ENCODE data around the gene IZUMO1.
"Not testable (repeated sequence)": the region's sequence is repeated elsewhere in the genome, so short reads cannot be mapped to it uniquely, and the experiment has no call there.

The IZUMO1 gene

GRCh38 chr19:48719263-48720171 lies 27.2 kb downstream of the IZUMO1 start, which contains the start of gene MAMSTR:
TSS of gene MAMSTR (minus strand) at chr19:48719725. CDS start at chr19:48719031, 694 bp downstream.
- Histone ChIP-seq H3K4me1 (peaks cover 15% of the 10 kb centered on the region), H3K4me3 (peak within 1 kb of the TSS; percentile 56), H3K36me3 (replicated peaks) (no peaks in the 10 kb centered on the region), H3K27me3 (ENCODE audit: low read depth) (no peaks in the 10 kb centered on the region), H3K9me3 (no peaks in the 10 kb centered on the region; the same call in 1 of the 2 replicates)
- DNase-seq (ENCODE audit: low spot score in 2 of 2), result peak in 1 of 2 experiments; percentile 21
- in situ Hi-C loops (cut with MboI; ENCODE audit: low sequenced_read_pairs), result no loop called here

GRCh38 chr19:48718711-48719231 lies 27.9 kb downstream of the IZUMO1 start:
- H3K4me3 ChIP-seq, result no peak overlapping the region
- in situ Hi-C loops (cut with MboI; ENCODE audit: low sequenced_read_pairs), result no loop called here
- no peaks in the 10 kb centered on the region for H3K27me3 ChIP-seq (ENCODE audit: low read depth)
- peak in 1 of 2 experiments; percentile 31 for DNase-seq (ENCODE audit: low spot score in 2 of 2)
- H3K9me3 ChIP-seq, result no peaks in the 10 kb centered on the region; the same call in 1 of the 2 replicates
- no peaks in the 10 kb centered on the region; the same call in 1 of the 2 replicates for H3K36me3 ChIP-seq (replicated peaks)
- peaks cover 15% of the 10 kb centered on the region for H3K4me1 ChIP-seq

GRCh38 chr19:48718106-48718505 lies 28.6 kb downstream of the IZUMO1 start:
- H3K27me3 ChIP-seq (ENCODE audit: low read depth); H3K36me3 ChIP-seq (replicated peaks); H3K9me3 ChIP-seq; in situ Hi-C loops (cut with MboI; ENCODE audit: low sequenced_read_pairs); H3K4me3 ChIP-seq; DNase-seq (ENCODE audit: low spot score in 2 of 2): not testable (repeated sequence)
- peaks cover 18% of the 10 kb centered on the region for H3K4me1 ChIP-seq

DNA sequence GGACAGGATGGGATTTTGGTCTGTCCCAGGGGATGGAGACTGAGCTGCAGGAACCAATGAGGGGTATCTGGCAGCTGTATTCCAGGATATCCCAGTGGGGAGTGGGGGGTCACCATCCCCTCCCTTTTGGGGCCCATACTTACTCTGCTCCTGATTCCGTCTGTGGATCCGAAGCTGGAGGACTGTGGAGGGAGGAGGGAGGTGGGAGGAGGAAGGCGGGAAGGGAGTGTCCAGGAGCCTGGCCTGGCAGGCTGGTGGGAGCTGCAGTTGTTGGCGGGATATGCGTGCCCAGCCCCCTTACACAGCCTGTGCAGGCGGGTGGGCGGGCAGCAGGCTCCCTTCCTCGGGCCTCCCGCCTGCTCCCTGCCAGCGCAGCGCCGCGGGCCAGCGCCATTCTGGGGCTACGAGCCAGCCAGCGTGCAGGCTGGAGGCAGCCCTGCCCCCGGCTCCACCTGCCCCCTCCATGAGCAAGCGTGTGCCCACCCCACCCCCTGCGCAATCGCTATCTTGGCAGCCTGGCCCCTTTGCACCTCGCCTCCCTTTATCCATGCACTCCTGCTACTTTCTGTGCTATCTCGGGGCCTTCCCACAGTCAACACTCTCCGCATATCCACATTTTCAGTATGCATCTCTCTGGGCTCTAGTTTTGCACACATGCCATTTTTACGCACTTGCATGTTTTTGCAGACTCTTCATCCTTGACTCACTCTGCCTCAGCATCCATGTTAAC lies 30.0 kb downstream of the IZUMO1 start:
- no peaks in the 10 kb centered on the region; the same call in 1 of the 2 replicates for H3K9me3 ChIP-seq
- in situ Hi-C loops (cut with MboI; ENCODE audit: low sequenced_read_pairs), result no loop called here
- no peaks in the 10 kb centered on the region; the same call in 1 of the 2 replicates for H3K36me3 ChIP-seq (replicated peaks)
- peaks cover 22% of the 10 kb centered on the region for H3K4me1 ChIP-seq
- no peaks in the 10 kb centered on the region for H3K27me3 ChIP-seq (ENCODE audit: low read depth)
- peak in 1 of 2 experiments; percentile 38 for DNase-seq (ENCODE audit: low spot score in 2 of 2)
- H3K4me3 ChIP-seq, result no peak overlapping the region

- Histone ChIP-seq H3K27me3 (ENCODE audit: low read depth) (no peaks in the 10 kb centered on the region), H3K36me3 (replicated peaks) (no peaks in the 10 kb centered on the region; the same call in 1 of the 2 replicates), H3K4me1 (peaks cover 22% of the 10 kb centered on the region), H3K9me3 (no peaks in the 10 kb centered on the region; the same call in 1 of the 2 replicates), H3K4me3 (no peak overlapping the region)
- DNase-seq (ENCODE audit: low spot score in 2 of 2), result no peak
- in situ Hi-C loops (cut with MboI; ENCODE audit: low sequenced_read_pairs), result no loop called here
Measured at GRCh38 chr19:48715681-48716171, 31.0 kb downstream of the IZUMO1 start.

GRCh38 chr19:48714759-48715675 lies 31.7 kb downstream of the IZUMO1 start:
- in situ Hi-C loops (cut with MboI; ENCODE audit: low sequenced_read_pairs), result no loop called here
- no peak for DNase-seq (ENCODE audit: low spot score in 2 of 2)
- Histone ChIP-seq H3K36me3 (replicated peaks) (no peaks in the 10 kb centered on the region; the same call in 1 of the 2 replicates), H3K4me1 (peaks cover 18% of the 10 kb centered on the region), H3K9me3 (no peaks in the 10 kb centered on the region; the same call in 1 of the 2 replicates), H3K27me3 (ENCODE audit: low read depth) (no peaks in the 10 kb centered on the region), H3K4me3 (peak overlapping the region; percentile 46)

DNA sequence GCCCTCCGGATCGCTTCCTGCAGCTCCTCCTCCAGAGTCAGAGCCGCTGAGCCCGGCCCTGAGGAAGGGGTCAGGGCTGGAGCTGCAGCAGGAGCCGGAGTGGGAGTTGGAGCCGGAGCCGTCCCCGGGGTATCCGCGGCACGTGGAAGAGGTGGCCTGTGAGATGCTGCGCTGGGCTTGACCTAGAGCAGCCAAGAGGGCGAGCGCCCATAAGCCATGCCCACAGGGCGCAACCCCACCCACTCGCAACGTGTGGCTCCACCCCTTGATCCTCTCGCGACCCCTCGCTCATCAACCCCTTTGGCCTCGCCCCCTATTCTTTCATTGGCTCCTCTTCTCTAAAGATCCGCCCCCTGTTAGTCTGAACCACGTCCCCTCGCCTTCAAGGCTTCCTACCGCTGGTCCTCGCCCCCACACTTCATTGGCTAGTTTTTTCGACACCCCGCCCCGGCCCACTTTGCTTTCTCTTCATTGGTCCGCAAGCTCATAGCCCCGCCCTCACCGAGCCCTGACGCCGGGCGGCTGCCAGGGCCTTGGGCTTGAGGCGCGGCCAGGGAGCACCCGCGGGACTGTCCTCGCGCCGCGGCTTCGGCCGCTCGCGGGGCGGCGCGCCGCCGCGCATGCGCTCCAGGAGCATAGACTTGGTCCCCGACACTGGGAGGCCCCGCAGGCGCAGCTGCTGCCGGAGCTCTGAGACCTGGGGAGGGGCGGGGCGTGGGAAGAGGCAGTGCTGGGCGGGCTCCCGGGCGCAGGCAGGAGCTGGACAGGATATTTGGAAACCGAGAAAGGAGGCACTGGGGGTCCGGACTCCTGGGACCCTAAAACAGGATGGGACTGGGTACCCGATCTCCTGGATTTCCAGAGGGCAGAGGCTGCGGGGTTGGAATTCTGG lies 32.6 kb downstream of the IZUMO1 start:
- H3K4me1 ChIP-seq, result peaks cover 17% of the 10 kb centered on the region
- no peaks in the 10 kb centered on the region for H3K27me3 ChIP-seq (ENCODE audit: low read depth)
- DNase-seq (ENCODE audit: low spot score in 2 of 2), result peak; percentile 100
- no peaks in the 10 kb centered on the region; the same call in 1 of the 2 replicates for H3K9me3 ChIP-seq
- in situ Hi-C loops (cut with MboI; ENCODE audit: low sequenced_read_pairs), result no loop called here
- peak overlapping the region; percentile 89 for H3K4me3 ChIP-seq
- no peaks in the 10 kb centered on the region; the same call in 1 of the 2 replicates for H3K36me3 ChIP-seq (replicated peaks)

DNA sequence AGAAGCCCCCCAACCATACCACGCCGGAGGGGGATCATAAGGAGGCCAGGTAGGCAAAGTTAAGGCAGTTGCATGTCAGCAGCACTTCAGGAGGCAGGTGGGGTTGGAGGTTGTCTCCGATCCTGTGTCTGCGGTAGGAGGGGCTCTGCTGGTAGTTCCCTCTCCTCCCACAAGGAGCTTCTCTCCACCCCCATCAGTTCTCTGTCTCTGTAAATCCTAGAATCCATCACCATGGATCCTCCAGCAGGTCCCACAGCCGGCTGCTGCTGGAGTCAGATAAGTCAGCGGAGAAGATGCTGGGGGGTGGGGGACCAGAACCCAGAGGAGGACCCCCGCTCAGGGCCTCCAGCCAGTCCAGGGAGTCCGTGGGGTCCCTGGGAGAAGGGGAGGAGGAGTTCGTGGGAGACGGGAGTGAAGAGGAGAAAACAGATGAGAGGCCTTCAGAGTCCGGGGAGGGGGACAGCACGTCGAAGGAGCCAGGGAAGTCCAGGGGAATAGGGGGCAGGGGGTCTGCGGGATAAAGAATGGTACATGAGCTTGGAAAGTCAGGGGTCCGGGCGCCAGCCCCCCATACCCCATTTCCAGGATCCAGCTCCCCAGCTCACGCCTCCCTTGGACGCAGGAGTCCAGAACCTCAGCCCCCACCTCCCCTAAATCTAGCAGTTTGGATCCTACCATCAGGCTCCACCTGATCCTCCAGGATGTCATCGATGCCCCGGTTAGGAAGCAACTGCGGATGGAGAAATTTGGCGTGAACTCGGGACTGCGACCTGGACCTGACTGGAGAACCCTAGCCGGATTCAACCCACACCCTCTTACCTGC lies 33.5 kb downstream of the IZUMO1 start:
- Histone ChIP-seq H3K4me3 (peak overlapping the region; percentile 89), H3K36me3 (replicated peaks) (no peaks in the 10 kb centered on the region; the same call in 1 of the 2 replicates), H3K4me1 (peaks cover 17% of the 10 kb centered on the region), H3K27me3 (ENCODE audit: low read depth) (no peaks in the 10 kb centered on the region), H3K9me3 (no peaks in the 10 kb centered on the region; the same call in 1 of the 2 replicates)
- in situ Hi-C loops (cut with MboI; ENCODE audit: low sequenced_read_pairs), result no loop called here
- peak; percentile 64 to 70 for DNase-seq (ENCODE audit: low spot score in 2 of 2)

GRCh38 chr19:48711106-48711662 lies 35.5 kb downstream of the IZUMO1 start:
- Histone ChIP-seq H3K9me3 (no peaks in the 10 kb centered on the region; the same call in 1 of the 2 replicates), H3K4me1 (peaks cover 17% of the 10 kb centered on the region), H3K4me3 (no peak overlapping the region), H3K27me3 (ENCODE audit: low read depth) (no peaks in the 10 kb centered on the region), H3K36me3 (replicated peaks) (no peaks in the 10 kb centered on the region; the same call in 1 of the 2 replicates)
- no peak for DNase-seq (ENCODE audit: low spot score in 2 of 2)
- in situ Hi-C loops (cut with MboI; ENCODE audit: low sequenced_read_pairs), result no loop called here

- DNase-seq (ENCODE audit: low spot score in 2 of 2), result no peak
- Histone ChIP-seq H3K4me3 (no peak overlapping the region), H3K4me1 (peaks cover 7% of the 10 kb centered on the region; the same call in 1 of the 2 replicates), H3K27me3 (ENCODE audit: low read depth) (no peaks in the 10 kb centered on the region), H3K9me3 (no peaks in the 10 kb centered on the region), H3K36me3 (replicated peaks) (no peaks in the 10 kb centered on the region)
- in situ Hi-C loops (cut with MboI; ENCODE audit: low sequenced_read_pairs), result no loop called here
Measured at GRCh38 chr19:48708471-48708870, 38.2 kb downstream of the IZUMO1 start.

- no peaks in the 10 kb centered on the region for H3K27me3 ChIP-seq (ENCODE audit: low read depth)
- no peaks in the 10 kb centered on the region for H3K9me3 ChIP-seq
- H3K36me3 ChIP-seq (replicated peaks), result no peaks in the 10 kb centered on the region
- H3K4me1 ChIP-seq, result no peaks in the 10 kb centered on the region
- DNase-seq (ENCODE audit: low spot score in 2 of 2), result no peak
- in situ Hi-C loops (cut with MboI; ENCODE audit: low sequenced_read_pairs), result no loop called here
- no peak overlapping the region for H3K4me3 ChIP-seq
Measured at GRCh38 chr19:48705431-48705830, 41.3 kb downstream of the IZUMO1 start.
